ENCODE measurements around the gene DLGAP4. TPM values are rescaled to one million over a fixed set of nuclear protein-coding genes. Genes with fewer than 3 reads are reported as not detected.
A peak's percentile ranks its signal among the peaks of the same experiment; 100 is the strongest.

DLGAP4 gene
- total RNA-seq, 5 donors from 2014 or later (not counting 1 experiment from before 2014, with no cell fraction given) = 36.4 to 54.4 (median 43.9) TPM

GRCh38 chr20:36439040-36439730 is 133.0 kb downstream of the DLGAP4 start:
- Histone ChIP-seq H3K4me3 (ENCODE audit: control insufficient read depth in 1 of 2, extremely low read depth in 1 of 2, low read length in 1 of 2) (no peak overlapping the region), H3K27me3 (replicated peaks in 1 of 2; ENCODE audit: control insufficient read depth in 2 of 2, extremely low read depth in 1 of 2, insufficient read depth in 2 of 2, low read length in 1 of 2) (peaks cover 0 to 48% of the 10 kb centered on the region in 2 experiments), H3K27ac (ENCODE audit: low read length) (no peak overlapping the region), H3K36me3 (ENCODE audit: control insufficient read depth in 2 of 2, extremely low read depth in 1 of 2, insufficient read depth in 1 of 2, low read length in 1 of 2) (no peaks in the 10 kb centered on the region), H3K4me1 (ENCODE audit: control insufficient read depth in 1 of 2, extremely low read depth in 1 of 2, insufficient read depth in 2 of 2, low read length in 2 of 2) (peaks cover 0 to 20% of the 10 kb centered on the region in 2 experiments), H3K9me3 (no peaks in the 10 kb centered on the region)
- Mint-ChIP-seq H3K27ac (no peak overlapping the region), H3K4me1 (peaks cover 0 to 4% (median 2%) of the 10 kb centered on the region in 3 donors), H3K9me3 (no peaks in the 10 kb centered on the region), H3K4me3 (no peak overlapping the region), H3K36me3 (no peaks in the 10 kb centered on the region), H3K27me3 (peaks cover 5 to 6% of the 10 kb centered on the region in 2 donors)
- 22% methylated on average over 7 of the region's 9 CpGs for WGBS (ENCODE audit: insufficient coverage)
- ChIA-PET CTCF (interaction anchor here (0.6 to 1.5 kb wide), 6 partner anchors 11 to 446 kb away, joined by 3 to 13 read pairs (median 4); no protein-coding TSS in a partner anchor), POLR2A (interaction anchor here (0.6 kb wide), 2 partner anchors 446 to 1062 kb away, joined by 3 read pairs; no protein-coding TSS in a partner anchor)
- DNase-seq (peak in 32 of 35 experiments; percentile 22 to 70 (median 46)), ATAC-seq (replicated peaks in 1 of 4) (peak in 2 of 4 experiments; percentile 39 to 48)

- WGBS (ENCODE audit: insufficient coverage) = 50% methylated on average over 4 of the region's 7 CpGs
- Histone ChIP-seq H3K4me1 (ENCODE audit: control insufficient read depth in 1 of 2, extremely low read depth in 1 of 2, insufficient read depth in 2 of 2, low read length in 2 of 2) (peaks cover 0 to 20% of the 10 kb centered on the region in 2 experiments), H3K9me3 (no peaks in the 10 kb centered on the region), H3K27me3 (replicated peaks in 1 of 2; ENCODE audit: control insufficient read depth in 2 of 2, extremely low read depth in 1 of 2, insufficient read depth in 2 of 2, low read length in 1 of 2) (peaks cover 0 to 45% of the 10 kb centered on the region in 2 experiments), H3K36me3 (ENCODE audit: control insufficient read depth in 2 of 2, extremely low read depth in 1 of 2, insufficient read depth in 1 of 2, low read length in 1 of 2) (no peaks in the 10 kb centered on the region), H3K27ac (ENCODE audit: low read length) (no peak overlapping the region), H3K4me3 (ENCODE audit: control insufficient read depth in 1 of 2, extremely low read depth in 1 of 2, low read length in 1 of 2) (no peak overlapping the region)
- CTCF ChIA-PET = interaction anchor here (0.6 to 1.5 kb wide), 4 partner anchors 237 to 447 kb away, joined by 3 to 13 read pairs (median 6); no protein-coding TSS in a partner anchor
- peaks cover 0 to 4% (median 2%) of the 10 kb centered on the region in 3 donors for H3K4me1 Mint-ChIP-seq
- no peaks in the 10 kb centered on the region for H3K9me3 Mint-ChIP-seq
- peaks cover 5 to 6% of the 10 kb centered on the region in 2 donors for H3K27me3 Mint-ChIP-seq
- DNase-seq (no peak), ATAC-seq (replicated peaks in 1 of 4) (no peak)
- H3K36me3 Mint-ChIP-seq = no peaks in the 10 kb centered on the region
- POLR2A ChIA-PET = interaction anchor here in 1 of 2 donors (0.6 kb wide), 1 partner anchor 447 kb away, joined by 3 read pairs; no protein-coding TSS in a partner anchor
- H3K4me3 Mint-ChIP-seq = no peak overlapping the region
- no peak overlapping the region for H3K27ac Mint-ChIP-seq
Measured at GRCh38 chr20:36439731-36440072, 133.6 kb downstream of the DLGAP4 start.

DNA sequence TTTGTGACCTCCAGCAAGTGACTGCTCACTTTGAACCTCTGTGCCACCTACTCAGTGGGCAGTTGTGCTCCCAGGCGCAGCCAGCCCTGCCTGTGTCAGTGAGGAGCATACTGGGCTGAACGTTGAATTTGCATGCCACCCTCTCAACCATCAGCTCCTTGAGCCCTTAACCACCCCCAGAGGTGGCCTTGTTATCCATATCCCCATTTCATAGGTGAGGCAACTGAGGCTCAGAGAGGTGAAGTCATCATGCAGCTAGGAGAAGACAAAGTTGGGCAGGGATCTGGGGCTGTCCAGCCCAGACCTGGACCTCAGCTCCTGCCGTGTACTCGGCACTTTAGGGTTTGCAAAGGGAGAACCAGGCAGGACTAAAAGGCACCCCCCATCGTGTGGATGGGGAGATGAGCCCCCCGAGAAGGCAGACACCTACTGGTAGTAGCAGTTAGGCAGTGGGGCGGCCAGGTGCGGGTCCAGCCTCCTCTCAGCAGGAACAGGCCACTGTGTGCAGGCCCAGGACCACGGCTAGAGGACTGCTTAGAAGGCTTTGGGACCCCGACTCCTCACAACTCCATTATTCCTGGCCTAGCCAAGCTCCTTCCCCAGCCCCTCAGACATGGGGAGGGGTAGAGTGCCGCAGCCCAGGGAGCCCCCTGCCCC is 134.4 kb downstream of the DLGAP4 start:
- Mint-ChIP-seq H3K27me3 (peaks cover 5 to 6% of the 10 kb centered on the region in 2 donors), H3K36me3 (no peaks in the 10 kb centered on the region), H3K27ac (no peak overlapping the region)

DNA sequence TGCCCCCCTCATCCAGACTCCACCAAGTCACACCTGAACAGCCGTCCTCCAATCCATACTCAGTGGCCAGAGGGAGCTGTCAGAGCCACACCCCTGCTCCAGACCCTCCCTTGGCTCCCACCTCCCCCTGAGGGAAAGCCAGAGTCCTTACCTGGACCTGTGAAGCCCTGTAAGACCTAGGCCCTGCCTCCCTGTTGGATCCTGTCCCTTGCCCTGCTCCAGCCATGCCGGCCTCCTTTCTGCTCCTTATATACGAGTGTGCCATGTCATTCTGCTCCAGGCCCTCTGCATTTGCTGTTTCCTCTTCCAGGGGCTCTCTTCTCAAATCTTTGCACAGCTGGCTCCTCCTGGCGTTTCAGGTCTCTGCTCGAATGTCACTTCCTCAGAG is 134.9 kb downstream of the DLGAP4 start:
- H3K4me3 Mint-ChIP-seq = no peak overlapping the region
- ChIA-PET POLR2A (no interaction called here), CTCF (interaction anchor here (0.7 to 1.0 kb wide), 2 partner anchors 13 to 185 kb away, joined by 3 read pairs; no protein-coding TSS in a partner anchor)
- H3K27me3 Mint-ChIP-seq = peaks cover 5 to 6% of the 10 kb centered on the region in 2 donors
- H3K4me3 ChIP-seq (ENCODE audit: control insufficient read depth in 1 of 2, extremely low read depth in 1 of 2, low read length in 1 of 2) = no peak overlapping the region
- WGBS (ENCODE audit: insufficient coverage) = 44% methylated on average over 5 of the region's 5 CpGs
- DNase-seq (no peak), ATAC-seq (replicated peaks in 1 of 4) (no peak)
- peaks cover 0 to 4% (median 2%) of the 10 kb centered on the region in 3 donors for H3K4me1 Mint-ChIP-seq
- peaks cover 0 to 17% of the 10 kb centered on the region in 2 experiments for H3K4me1 ChIP-seq (ENCODE audit: control insufficient read depth in 1 of 2, extremely low read depth in 1 of 2, insufficient read depth in 2 of 2, low read length in 2 of 2)
- H3K36me3 Mint-ChIP-seq = no peaks in the 10 kb centered on the region
- no peaks in the 10 kb centered on the region for H3K36me3 ChIP-seq (ENCODE audit: control insufficient read depth in 2 of 2, extremely low read depth in 1 of 2, insufficient read depth in 1 of 2, low read length in 1 of 2)
- H3K9me3 ChIP-seq = no peaks in the 10 kb centered on the region
- peaks cover 0 to 36% of the 10 kb centered on the region in 2 experiments for H3K27me3 ChIP-seq (replicated peaks in 1 of 2; ENCODE audit: control insufficient read depth in 2 of 2, extremely low read depth in 1 of 2, insufficient read depth in 2 of 2, low read length in 1 of 2)
- no peaks in the 10 kb centered on the region for H3K9me3 Mint-ChIP-seq
- no peak overlapping the region for H3K27ac Mint-ChIP-seq
- no peak overlapping the region for H3K27ac ChIP-seq (ENCODE audit: low read length)

More for the DNA sequence above, 134.4 kb downstream of the DLGAP4 start:
- ChIA-PET CTCF (interaction anchor here (0.7 to 1.2 kb wide), 3 partner anchors 12 to 282 kb away, joined by 3 read pairs; no protein-coding TSS in a partner anchor), POLR2A (no interaction called here)
- Histone ChIP-seq H3K36me3 (ENCODE audit: control insufficient read depth in 2 of 2, extremely low read depth in 1 of 2, insufficient read depth in 1 of 2, low read length in 1 of 2) (no peaks in the 10 kb centered on the region), H3K9me3 (no peaks in the 10 kb centered on the region), H3K27me3 (replicated peaks in 1 of 2; ENCODE audit: control insufficient read depth in 2 of 2, extremely low read depth in 1 of 2, insufficient read depth in 2 of 2, low read length in 1 of 2) (peaks cover 0 to 40% of the 10 kb centered on the region in 2 experiments), H3K4me1 (ENCODE audit: control insufficient read depth in 1 of 2, extremely low read depth in 1 of 2, insufficient read depth in 2 of 2, low read length in 2 of 2) (peaks cover 0 to 20% of the 10 kb centered on the region in 2 experiments), H3K27ac (ENCODE audit: low read length) (no peak overlapping the region), H3K4me3 (ENCODE audit: control insufficient read depth in 1 of 2, extremely low read depth in 1 of 2, low read length in 1 of 2) (no peak overlapping the region)
- ATAC-seq (replicated peaks in 1 of 4) (no peak), DNase-seq (no peak)
- Mint-ChIP-seq H3K9me3 (no peaks in the 10 kb centered on the region), H3K4me1 (peaks cover 0 to 4% (median 2%) of the 10 kb centered on the region in 3 donors), H3K4me3 (no peak overlapping the region)
- 84% methylated on average over 6 of the region's 11 CpGs for WGBS (ENCODE audit: insufficient coverage)

GRCh38 chr20:36441416-36441815 is 135.3 kb downstream of the DLGAP4 start:
- CTCF ChIA-PET = no interaction called here
- Mint-ChIP-seq H3K27me3 (peaks cover 5 to 6% of the 10 kb centered on the region in 2 donors), H3K36me3 (no peaks in the 10 kb centered on the region), H3K4me3 (no peak overlapping the region), H3K9me3 (no peaks in the 10 kb centered on the region), H3K27ac (no peak overlapping the region), H3K4me1 (peaks cover 0 to 2% (median 2%) of the 10 kb centered on the region in 3 donors)
- H3K9me3 ChIP-seq = no peaks in the 10 kb centered on the region
- H3K27ac ChIP-seq (ENCODE audit: low read length) = no peak overlapping the region
- POLR2A ChIA-PET = no interaction called here
- H3K4me3 ChIP-seq (ENCODE audit: control insufficient read depth in 1 of 2, extremely low read depth in 1 of 2, low read length in 1 of 2) = no peak overlapping the region
- ATAC-seq (replicated peaks in 1 of 4) = no peak
- 65% methylated on average over 6 of the region's 7 CpGs for WGBS (ENCODE audit: insufficient coverage)
- peaks cover 0 to 34% of the 10 kb centered on the region in 2 experiments for H3K27me3 ChIP-seq (replicated peaks in 1 of 2; ENCODE audit: control insufficient read depth in 2 of 2, extremely low read depth in 1 of 2, insufficient read depth in 2 of 2, low read length in 1 of 2)
- H3K4me1 ChIP-seq (ENCODE audit: control insufficient read depth in 1 of 2, extremely low read depth in 1 of 2, insufficient read depth in 2 of 2, low read length in 2 of 2) = peaks cover 0 to 13% of the 10 kb centered on the region in 2 experiments
- DNase-seq = no peak
- H3K36me3 ChIP-seq (ENCODE audit: control insufficient read depth in 2 of 2, extremely low read depth in 1 of 2, insufficient read depth in 1 of 2, low read length in 1 of 2) = no peaks in the 10 kb centered on the region

DNA sequence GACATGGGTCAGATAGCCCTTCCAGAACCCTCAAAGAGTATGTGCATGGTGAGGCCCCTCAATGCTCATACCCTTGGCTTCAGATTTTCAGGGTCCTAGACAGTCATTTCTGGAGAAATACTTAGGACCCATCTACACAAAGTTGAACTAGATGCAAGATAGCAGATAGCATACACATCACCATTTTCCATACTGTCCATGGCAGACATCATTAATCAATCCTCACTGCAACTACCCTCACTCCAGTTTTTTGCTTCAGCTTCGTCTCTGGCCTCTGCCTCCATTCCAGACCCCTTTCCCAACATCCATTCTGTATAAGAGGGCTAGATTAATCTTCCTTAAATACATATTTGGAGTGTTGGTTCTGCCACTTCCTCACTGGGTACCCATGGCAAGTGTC is 139.7 kb downstream of the DLGAP4 start:
- no CpG with 5 or more reads among the region's 1 CpG for WGBS (ENCODE audit: insufficient coverage)
- Histone ChIP-seq H3K4me3 (ENCODE audit: control insufficient read depth in 1 of 2, extremely low read depth in 1 of 2, low read length in 1 of 2) (no peak overlapping the region), H3K27me3 (replicated peaks in 1 of 2; ENCODE audit: control insufficient read depth in 2 of 2, extremely low read depth in 1 of 2, insufficient read depth in 2 of 2, low read length in 1 of 2) (peaks cover 0 to 20% of the 10 kb centered on the region in 2 experiments), H3K4me1 (ENCODE audit: control insufficient read depth in 1 of 2, extremely low read depth in 1 of 2, insufficient read depth in 2 of 2, low read length in 2 of 2) (no peaks in the 10 kb centered on the region), H3K9me3 (no peaks in the 10 kb centered on the region), H3K36me3 (ENCODE audit: control insufficient read depth in 2 of 2, extremely low read depth in 1 of 2, insufficient read depth in 1 of 2, low read length in 1 of 2) (no peaks in the 10 kb centered on the region), H3K27ac (ENCODE audit: low read length) (no peak overlapping the region)
- H3K27me3 Mint-ChIP-seq = peaks cover 0 to 5% of the 10 kb centered on the region in 2 donors
- H3K4me1 Mint-ChIP-seq = no peaks in the 10 kb centered on the region
- H3K27ac Mint-ChIP-seq = no peak overlapping the region
- ChIA-PET POLR2A (no interaction called here), CTCF (interaction anchor here in 1 of 2 donors (0.6 kb wide), 1 partner anchor 473 kb away, joined by 6 read pairs; no protein-coding TSS in a partner anchor)
- H3K9me3 Mint-ChIP-seq = no peaks in the 10 kb centered on the region
- ATAC-seq (replicated peaks in 1 of 4) (no peak), DNase-seq (no peak)
- no peaks in the 10 kb centered on the region for H3K36me3 Mint-ChIP-seq
- H3K4me3 Mint-ChIP-seq = no peak overlapping the region
